Retina (tissue), 1 donor: Measurements from ENCODE around the gene DEFB128.

Experiments
- DNase-seq: peaks from one replicate; pipeline ENCODE4 v3.0.0-alpha.2; 2016

DEFB128 gene

GRCh38 chr20:145877-146276 is 43.6 kb downstream of the DEFB128 start:
- no peak for DNase-seq

- no peak for DNase-seq
Observed at GRCh38 chr20:142290-142689, 47.2 kb downstream of the DEFB128 start, which contains the start of gene DEFB126. Gene DEFB126 (plus strand): TSS chr20:142590. CDS start chr20:142629, 39 bp downstream.
